ENCODE results near the gene HEBP2. TPM values are rescaled to one million over a fixed set of nuclear protein-coding genes. Genes with fewer than 3 reads are reported as not detected.
A peak's percentile ranks its signal among the peaks of the same experiment; 100 is the strongest.

HEBP2 gene
- polyA plus RNA-seq, 1 donor, result 31.6 TPM

- H3K27ac ChIP-seq (ENCODE audit: low read length), result no peak overlapping the region
- H3K4me1 ChIP-seq (ENCODE audit: control insufficient read depth, insufficient read depth, low read length), result peaks cover 3% of the 10 kb centered on the region
- H3K36me3 ChIP-seq (ENCODE audit: control insufficient read depth, insufficient read depth, low read length), result no peaks in the 10 kb centered on the region
- H3K9me3 ChIP-seq (ENCODE audit: control insufficient read depth, low read depth, low read length), result no peaks in the 10 kb centered on the region
- peak; percentile 13 to 29 for DNase-seq
- 100% methylated on average over 1 of the region's 2 CpGs for WGBS (ENCODE audit: insufficient coverage, low lambda C conversion rate)
- no peaks in the 10 kb centered on the region for H3K27me3 ChIP-seq (ENCODE audit: control insufficient read depth, insufficient read depth, low read length)
- no peak overlapping the region for H3K4me3 ChIP-seq (ENCODE audit: low read length)
Observed at GRCh38 chr6:138374815-138375214, 29.2 kb upstream of the HEBP2 start.

GRCh38 chr6:138377042-138377441, 27.0 kb upstream of the HEBP2 start:
- Histone ChIP-seq H3K9me3 (ENCODE audit: control insufficient read depth, low read depth, low read length) (no peaks in the 10 kb centered on the region), H3K4me3 (ENCODE audit: low read length) (no peak overlapping the region), H3K27me3 (ENCODE audit: control insufficient read depth, insufficient read depth, low read length) (no peaks in the 10 kb centered on the region), H3K4me1 (ENCODE audit: control insufficient read depth, insufficient read depth, low read length) (no peaks in the 10 kb centered on the region), H3K36me3 (ENCODE audit: control insufficient read depth, insufficient read depth, low read length) (no peaks in the 10 kb centered on the region), H3K27ac (ENCODE audit: low read length) (no peak overlapping the region)
- no peak for DNase-seq

GRCh38 chr6:138377844-138378243, 26.2 kb upstream of the HEBP2 start, which contains the start of gene SMIM28:
TSS of gene SMIM28 (plus strand) at chr6:138377905. CDS start at chr6:138378073, 168 bp downstream.
- Histone ChIP-seq H3K36me3 (ENCODE audit: control insufficient read depth, insufficient read depth, low read length) (no peaks in the 10 kb centered on the region), H3K27me3 (ENCODE audit: control insufficient read depth, insufficient read depth, low read length) (no peaks in the 10 kb centered on the region), H3K27ac (ENCODE audit: low read length) (no peak within 1 kb of the TSS), H3K4me1 (ENCODE audit: control insufficient read depth, insufficient read depth, low read length) (no peaks in the 10 kb centered on the region), H3K9me3 (ENCODE audit: control insufficient read depth, low read depth, low read length) (no peaks in the 10 kb centered on the region), H3K4me3 (ENCODE audit: low read length) (no peak within 1 kb of the TSS)
- no peak for DNase-seq
- 80% methylated on average over 1 of the region's 6 CpGs for WGBS (ENCODE audit: insufficient coverage, low lambda C conversion rate)

- Histone ChIP-seq H3K4me3 (ENCODE audit: low read length) (no peak overlapping the region), H3K36me3 (ENCODE audit: control insufficient read depth, insufficient read depth, low read length) (no peaks in the 10 kb centered on the region), H3K9me3 (ENCODE audit: control insufficient read depth, low read depth, low read length) (no peaks in the 10 kb centered on the region), H3K27me3 (ENCODE audit: control insufficient read depth, insufficient read depth, low read length) (no peaks in the 10 kb centered on the region), H3K4me1 (ENCODE audit: control insufficient read depth, insufficient read depth, low read length) (no peaks in the 10 kb centered on the region), H3K27ac (ENCODE audit: low read length) (no peak overlapping the region)
- DNase-seq, result no peak
- WGBS (ENCODE audit: insufficient coverage, low lambda C conversion rate), result 66% methylated on average over 3 of the region's 4 CpGs
Observed at GRCh38 chr6:138378463-138378862, 25.6 kb upstream of the HEBP2 start.

GRCh38 chr6:138382498-138383265, 21.3 kb upstream of the HEBP2 start:
- H3K4me1 ChIP-seq (ENCODE audit: control insufficient read depth, insufficient read depth, low read length), result no peaks in the 10 kb centered on the region
- H3K9me3 ChIP-seq (ENCODE audit: control insufficient read depth, low read depth, low read length), result no peaks in the 10 kb centered on the region
- H3K27me3 ChIP-seq (ENCODE audit: control insufficient read depth, insufficient read depth, low read length), result no peaks in the 10 kb centered on the region
- H3K36me3 ChIP-seq (ENCODE audit: control insufficient read depth, insufficient read depth, low read length), result no peaks in the 10 kb centered on the region
- whole genome bisulfite sequencing (ENCODE audit: insufficient coverage, low lambda C conversion rate), result no CpG with 5 or more reads among the region's 8 CpGs
- no peak for DNase-seq
- no peak overlapping the region for H3K27ac ChIP-seq (ENCODE audit: low read length)
- no peak overlapping the region for H3K4me3 ChIP-seq (ENCODE audit: low read length)

- H3K27me3 ChIP-seq (ENCODE audit: control insufficient read depth, insufficient read depth, low read length), result no peaks in the 10 kb centered on the region
- DNase-seq, result no peak
- H3K4me3 ChIP-seq (ENCODE audit: low read length), result no peak overlapping the region
- no CpG with 5 or more reads among the region's 3 CpGs for WGBS (ENCODE audit: insufficient coverage, low lambda C conversion rate)
- H3K4me1 ChIP-seq (ENCODE audit: control insufficient read depth, insufficient read depth, low read length), result no peaks in the 10 kb centered on the region
- no peaks in the 10 kb centered on the region for H3K36me3 ChIP-seq (ENCODE audit: control insufficient read depth, insufficient read depth, low read length)
- H3K27ac ChIP-seq (ENCODE audit: low read length), result no peak overlapping the region
- no peaks in the 10 kb centered on the region for H3K9me3 ChIP-seq (ENCODE audit: control insufficient read depth, low read depth, low read length)
Observed at GRCh38 chr6:138383776-138384175, 20.2 kb upstream of the HEBP2 start.

- Histone ChIP-seq H3K27ac (ENCODE audit: low read length) (no peak overlapping the region), H3K36me3 (ENCODE audit: control insufficient read depth, insufficient read depth, low read length) (no peaks in the 10 kb centered on the region), H3K4me1 (ENCODE audit: control insufficient read depth, insufficient read depth, low read length) (no peaks in the 10 kb centered on the region), H3K27me3 (ENCODE audit: control insufficient read depth, insufficient read depth, low read length) (no peaks in the 10 kb centered on the region), H3K4me3 (ENCODE audit: low read length) (no peak overlapping the region), H3K9me3 (ENCODE audit: control insufficient read depth, low read depth, low read length) (no peaks in the 10 kb centered on the region)
- no peak for DNase-seq
- WGBS (ENCODE audit: insufficient coverage, low lambda C conversion rate), result no CpG with 5 or more reads among the region's 3 CpGs
Observed at GRCh38 chr6:138386897-138387296, 17.1 kb upstream of the HEBP2 start.

- no peak for DNase-seq
- H3K4me3 ChIP-seq (ENCODE audit: low read length), result no peak overlapping the region
- WGBS (ENCODE audit: insufficient coverage, low lambda C conversion rate), result 72% methylated on average over 2 of the region's 8 CpGs
Observed at GRCh38 chr6:138387577-138388368, 16.2 kb upstream of the HEBP2 start.

GRCh38 chr6:138389551-138389950, 14.5 kb upstream of the HEBP2 start:
- Histone ChIP-seq H3K27ac (ENCODE audit: low read length) (no peak overlapping the region), H3K36me3 (ENCODE audit: control insufficient read depth, insufficient read depth, low read length) (no peaks in the 10 kb centered on the region), H3K4me3 (ENCODE audit: low read length) (no peak overlapping the region), H3K4me1 (ENCODE audit: control insufficient read depth, insufficient read depth, low read length) (no peaks in the 10 kb centered on the region), H3K9me3 (ENCODE audit: control insufficient read depth, low read depth, low read length) (no peaks in the 10 kb centered on the region), H3K27me3 (ENCODE audit: control insufficient read depth, insufficient read depth, low read length) (no peaks in the 10 kb centered on the region)
- DNase-seq, result no peak
- WGBS (ENCODE audit: insufficient coverage, low lambda C conversion rate), result no CpG with 5 or more reads among the region's 5 CpGs

More at GRCh38 chr6:138387577-138388368, 16.2 kb upstream of the HEBP2 start:
- Histone ChIP-seq H3K27ac (ENCODE audit: low read length) (no peak overlapping the region), H3K27me3 (ENCODE audit: control insufficient read depth, insufficient read depth, low read length) (no peaks in the 10 kb centered on the region), H3K9me3 (ENCODE audit: control insufficient read depth, low read depth, low read length) (no peaks in the 10 kb centered on the region), H3K4me1 (ENCODE audit: control insufficient read depth, insufficient read depth, low read length) (no peaks in the 10 kb centered on the region), H3K36me3 (ENCODE audit: control insufficient read depth, insufficient read depth, low read length) (no peaks in the 10 kb centered on the region)

- DNase-seq, result no peak
- WGBS (ENCODE audit: insufficient coverage, low lambda C conversion rate), result 72% methylated on average over 2 of the region's 5 CpGs
- no peaks in the 10 kb centered on the region for H3K9me3 ChIP-seq (ENCODE audit: control insufficient read depth, low read depth, low read length)
- H3K36me3 ChIP-seq (ENCODE audit: control insufficient read depth, insufficient read depth, low read length), result no peaks in the 10 kb centered on the region
- H3K27ac ChIP-seq (ENCODE audit: low read length), result no peak overlapping the region
- no peak overlapping the region for H3K4me3 ChIP-seq (ENCODE audit: low read length)
- no peaks in the 10 kb centered on the region for H3K4me1 ChIP-seq (ENCODE audit: control insufficient read depth, insufficient read depth, low read length)
- no peaks in the 10 kb centered on the region for H3K27me3 ChIP-seq (ENCODE audit: control insufficient read depth, insufficient read depth, low read length)
Observed at GRCh38 chr6:138393871-138394783, 9.9 kb upstream of the HEBP2 start.
